Adrenal gland (tissue), 12 donors: ENCODE results near the gene FBXW7. TPM values are rescaled to one million over a fixed set of nuclear protein-coding genes. Genes with fewer than 3 reads are reported as not detected.
A peak's percentile ranks its signal among the peaks of the same experiment; 100 is the strongest.

Source experiments
- DNase-seq, 7 donors: peaks; one replicate each; pipeline ENCODE4 v3.0.0-alpha.2; 2019 to 2020
- H3K27ac ChIP-seq, 5 donors: fragments of 200-600 bp; sonication (generic) in 4 of 5; 1 replicate in 3 of 5; 2 replicates in 2 of 5; pipeline versions ENCODE4 v1.5.1 to v1.8.0; 2016 to 2020; ENCODE audit warnings: mild to moderate bottlenecking in 1 of 5
- H3K27me3 ChIP-seq: fragments of 200-600 bp; 2 replicates; pipeline ENCODE4 v1.8.0; 2021
- H3K36me3 ChIP-seq, 2 donors: fragments of 200-600 bp; replicated peaks in 1 of 2; 1 replicate in 1 of 2; 2 replicates in 1 of 2; pipeline versions ENCODE4 v1.5.1 to v1.8.0; 2018 to 2022
- H3K4me1 ChIP-seq, 2 donors: fragments of 200-600 bp; replicated peaks in 1 of 2; 1 replicate in 1 of 2; 2 replicates in 1 of 2; pipeline versions ENCODE4 v1.5.1 to v1.8.0; 2018 to 2021
- H3K4me3 ChIP-seq, 4 donors: fragments of 200-600 bp; sonication (generic) in 3 of 4; one replicate each; pipeline ENCODE4 v1.5.1; 2016 to 2018
- H3K9me3 ChIP-seq, 3 donors: fragments of 200-600 bp; sonication (generic) in 1 of 3; replicated peaks in 1 of 3; 1 replicate in 2 of 3; 2 replicates in 1 of 3; pipeline versions ENCODE4 v1.5.1 to v1.8.0; 2016 to 2021
- CTCF ChIP-seq, 6 experiments: fragments of 450-650 bp in 4 of 6; fragments of 200-600 bp in 2 of 6; sonication (generic) in 1 of 6; IDR thresholded peaks; 1 replicate in 5 of 6; 2 replicates in 1 of 6; pipeline versions ENCODE4 v1.5.1 to v1.8.0; 2016 to 2021; ENCODE audit warnings: antibody characterized with exemption in 6 of 6, mild to moderate bottlenecking in 2 of 6, moderate library complexity in 1 of 6
- POLR2A ChIP-seq, 2 donors: fragments of 450-650 bp; IDR thresholded peaks; one replicate each; pipeline ENCODE4 v1.6.1; 2017; ENCODE audit warnings: antibody characterized with exemption in 2 of 2, mild to moderate bottlenecking in 2 of 2, moderate library complexity in 1 of 2
- WGBS, 4 donors: extraction: QIAGEN DNeasy Blood & Tissue Kit in 2 of 4; methylation state at CpG; one replicate each; pipeline versions ENCODE4 v1.1.5 to v1.1.7; 2013 to 2017; 5-methylcytosine and 5-hydroxymethylcytosine counted together
- intact Hi-C, 2 donors: fragments of 100-400 bp; cut with DNase I; formaldehyde crosslinking; loops; one replicate each; pipeline versions ENCODE4 v1.14.1 to v1.15.0; 2022 to 2023
- polyA plus RNA-seq, 3 donors: library from polyadenylated mRNA; stranded (reverse); fragments of 200-250 nt in 2 of 3; fragments of 350-450 nt in 1 of 3; fragmentation: Illumina TruSeq in 1 of 3; extraction: RNeasy Lipid Tissue Mini Kit (QIAGEN cat#74804) in 1 of 3; gene quantifications; one replicate each; pipeline ENCODE4 v1.2.3, GENCODE V29; 2013 to 2014
- total RNA-seq, 9 donors: library from RNA; depleted of rRNA in 4 of 9; stranded (reverse); fragments of >200 nt in 4 of 9; fragments of 120-200 nt in 1 of 9; fragmentation: NEBNext Ultra II Directional in 1 of 9; extraction: Animal tissue kit (Norgen Biotek cat#: 25700) in 1 of 9; gene quantifications; one replicate each; pipeline versions ENCODE4 v1.1.0 to v1.2.4, GENCODE V29; 2013 to 2023
- donor health status: healthy with polysubstance abuse.
- donor health status: Bipolar disorder and iron deficiency.
- donor health status: DM: yes; HTN: yes; CAD: no.
- donor health status: DM: no; HTN: no; CAD: no.
- donor health status: DM: no; HTN: no; CAD: no.
- donor health status: DM: yes; HTN: yes; CAD: no.

The FBXW7 gene
- total and polyA plus RNA-seq, 12 donors: 17.6 to 55.5 (median 30.9) TPM

GRCh38 chr4:152408514-152409327, 127.2 kb downstream of the FBXW7 start:
- H3K27me3 ChIP-seq: no peaks in the 10 kb centered on the region
- intact Hi-C loops: no loop called here
- no peak overlapping the region for H3K27ac ChIP-seq
- H3K9me3 ChIP-seq: no peaks in the 10 kb centered on the region
- H3K4me3 ChIP-seq: no peak overlapping the region
- TF ChIP-seq POLR2A (IDR thresholded peaks at IDR 0.05): no peak
- TF ChIP-seq CTCF (IDR thresholded peaks at IDR 0.05): peak; percentile 33 to 56 (median 50)
- no peaks in the 10 kb centered on the region for H3K4me1 ChIP-seq
- 81 to 85% (median 83%) methylated on average over 3 of the region's 3 CpGs for WGBS, 4 donors
- no peak for DNase-seq
- H3K36me3 ChIP-seq: no peaks in the 10 kb centered on the region

GRCh38 chr4:152401424-152401823, 134.5 kb downstream of the FBXW7 start:
- intact Hi-C loops: no loop called here
- Histone ChIP-seq H3K4me3 (no peak overlapping the region), H3K9me3 (no peaks in the 10 kb centered on the region), H3K36me3 (no peaks in the 10 kb centered on the region), H3K27ac (no peak overlapping the region), H3K27me3 (no peaks in the 10 kb centered on the region), H3K4me1 (no peaks in the 10 kb centered on the region)
- TF ChIP-seq POLR2A (IDR thresholded peaks at IDR 0.05) (no peak), CTCF (IDR thresholded peaks at IDR 0.05) (no peak)
- WGBS, 4 donors: 89 to 98% (median 95%) methylated on average over 3 of the region's 3 CpGs
- DNase-seq: no peak

- H3K27ac ChIP-seq: no peak overlapping the region
- H3K36me3 ChIP-seq: no peaks in the 10 kb centered on the region
- no peaks in the 10 kb centered on the region for H3K9me3 ChIP-seq
- H3K4me3 ChIP-seq: no peak overlapping the region
- no peaks in the 10 kb centered on the region for H3K27me3 ChIP-seq
- no peak for TF ChIP-seq POLR2A (IDR thresholded peaks at IDR 0.05)
- no peak for TF ChIP-seq CTCF (IDR thresholded peaks at IDR 0.05)
- intact Hi-C loops: no loop called here
- no peak for DNase-seq
- H3K4me1 ChIP-seq: no peaks in the 10 kb centered on the region
These were observed 136.6 kb downstream of the FBXW7 start for GRCh38 chr4:152399246-152399645.

GRCh38 chr4:152398060-152398459, 137.8 kb downstream of the FBXW7 start:
- no peaks in the 10 kb centered on the region for H3K9me3 ChIP-seq
- WGBS, 4 donors: 88 to 93% (median 90%) methylated on average over 1 of the region's 1 CpG
- DNase-seq: no peak
- H3K27me3 ChIP-seq: no peaks in the 10 kb centered on the region
- no peaks in the 10 kb centered on the region for H3K4me1 ChIP-seq
- TF ChIP-seq CTCF (IDR thresholded peaks at IDR 0.05): peak in 2 of 6 experiments; percentile 7 to 34
- TF ChIP-seq POLR2A (IDR thresholded peaks at IDR 0.05): no peak
- H3K27ac ChIP-seq: no peak overlapping the region
- intact Hi-C loops: no loop called here
- no peak overlapping the region for H3K4me3 ChIP-seq
- no peaks in the 10 kb centered on the region for H3K36me3 ChIP-seq
